Esophagus squamous epithelium (tissue), 5 donors: ENCODE measurements around the gene BDKRB2. TPM values are rescaled to one million over a fixed set of nuclear protein-coding genes. Genes with fewer than 3 reads are reported as not detected.
"Not testable (repeated sequence)": the region's sequence is repeated elsewhere in the genome, so short reads cannot be mapped to it uniquely, and the experiment has no call there.

ENCODE experiments used
- DNase-seq: peaks from one replicate; lab custom pipeline; 2025; lab: John Stamatoyannopoulos, UW
- H3K27ac ChIP-seq, 4 donors: fragments of 200-600 bp; sonication (generic); one replicate each; pipeline ENCODE4 v1.5.1; 2016 to 2019; ENCODE audit warnings: mild to moderate bottlenecking in 1 of 4
- H3K27me3 ChIP-seq, 4 donors: fragments of 200-600 bp; sonication (generic); 1 replicate in 3 of 4; 2 replicates in 1 of 4; pipeline versions ENCODE4 v1.5.1 to v1.6.0; 2017 to 2021; ENCODE audit warnings: antibody characterized with exemption in 1 of 4
- H3K36me3 ChIP-seq, 3 donors: fragments of 200-600 bp; sonication (generic); one replicate each; pipeline ENCODE4 v1.5.1; 2016 to 2019
- H3K4me1 ChIP-seq, 3 donors: fragments of 200-600 bp; sonication (generic); one replicate each; pipeline ENCODE4 v1.5.1; 2017 to 2019
- H3K4me3 ChIP-seq, 4 donors: fragments of 200-600 bp; sonication (generic); 1 replicate in 3 of 4; 2 replicates in 1 of 4; pipeline ENCODE4 v1.5.1; 2016 to 2019; ENCODE audit warnings: mild to moderate bottlenecking in 2 of 4, moderate library complexity in 1 of 4
- H3K9me3 ChIP-seq, 3 donors: fragments of 200-600 bp; sonication (generic); one replicate each; pipeline ENCODE4 v1.5.1; 2016 to 2019
- POLR2A ChIP-seq, 4 donors: fragments of 450-650 bp; IDR thresholded peaks; one replicate each; pipeline ENCODE4 v1.6.1; 2017; ENCODE audit warnings: antibody characterized with exemption in 4 of 4, mild to moderate bottlenecking in 4 of 4, moderate library complexity in 3 of 4
- WGBS, 2 donors: methylation state at CpG; one replicate each; pipeline ENCODE4 v1.1.5; 2018; 5-methylcytosine and 5-hydroxymethylcytosine counted together
- intact Hi-C: fragments of 100-400 bp; cut with DNase I; formaldehyde crosslinking; loops from one replicate; pipeline ENCODE4 v1.15.0; 2022
- total RNA-seq, 4 donors: library from RNA; depleted of rRNA; stranded (reverse); fragments of >200 nt; gene quantifications; one replicate each; pipeline ENCODE4 v1.1.0, GENCODE V29; 2016
- TF ChIP-seq, protein P1 (sequence below), 6 experiments: fragments of 450-650 bp in 4 of 6; fragments of 200-600 bp in 2 of 6; sonication (generic) in 2 of 6; IDR thresholded peaks; one replicate each; pipeline ENCODE4 v1.5.1; 2016 to 2019; ENCODE audit warnings: antibody characterized with exemption in 6 of 6, mild to moderate bottlenecking in 4 of 6, moderate library complexity in 4 of 6
- donor health status: DM: yes; HTN: yes; CAD: no.

The BDKRB2 gene
- total RNA-seq, 4 donors from 2014 or later = 18.8 to 31.2 (median 20.0) TPM

DNA sequence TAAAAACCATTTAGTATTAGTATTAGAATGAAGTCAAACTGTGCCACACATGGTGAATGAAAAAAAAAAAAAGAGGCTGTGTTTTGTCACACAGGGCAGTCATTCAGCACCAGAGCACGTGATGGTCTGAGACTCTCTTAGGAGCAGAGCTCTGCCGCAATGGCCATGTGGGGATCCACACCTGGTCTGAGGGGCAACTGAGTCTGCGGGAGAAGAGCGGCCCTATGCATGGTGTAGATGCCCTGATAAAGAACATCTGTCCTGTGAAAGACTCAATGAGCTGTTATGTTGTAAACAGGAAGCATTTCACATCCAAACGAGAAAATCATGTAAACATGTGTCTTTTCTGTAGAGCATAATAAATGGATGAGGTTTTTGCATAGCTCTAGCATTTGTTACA, 39.1 kb downstream of the BDKRB2 start:
- Histone ChIP-seq H3K36me3 (peaks cover 15 to 64% (median 21%) of the 10 kb centered on the region in 3 donors), H3K9me3 (no peaks in the 10 kb centered on the region), H3K27ac (no peak overlapping the region), H3K27me3 (no peaks in the 10 kb centered on the region), H3K4me3 (no peak overlapping the region), H3K4me1 (peaks cover 3 to 11% (median 5%) of the 10 kb centered on the region in 3 donors)
- intact Hi-C loops = no loop called here
- TF ChIP-seq POLR2A (IDR thresholded peaks at IDR 0.05) = no peak
- TF ChIP-seq, protein P1, sequence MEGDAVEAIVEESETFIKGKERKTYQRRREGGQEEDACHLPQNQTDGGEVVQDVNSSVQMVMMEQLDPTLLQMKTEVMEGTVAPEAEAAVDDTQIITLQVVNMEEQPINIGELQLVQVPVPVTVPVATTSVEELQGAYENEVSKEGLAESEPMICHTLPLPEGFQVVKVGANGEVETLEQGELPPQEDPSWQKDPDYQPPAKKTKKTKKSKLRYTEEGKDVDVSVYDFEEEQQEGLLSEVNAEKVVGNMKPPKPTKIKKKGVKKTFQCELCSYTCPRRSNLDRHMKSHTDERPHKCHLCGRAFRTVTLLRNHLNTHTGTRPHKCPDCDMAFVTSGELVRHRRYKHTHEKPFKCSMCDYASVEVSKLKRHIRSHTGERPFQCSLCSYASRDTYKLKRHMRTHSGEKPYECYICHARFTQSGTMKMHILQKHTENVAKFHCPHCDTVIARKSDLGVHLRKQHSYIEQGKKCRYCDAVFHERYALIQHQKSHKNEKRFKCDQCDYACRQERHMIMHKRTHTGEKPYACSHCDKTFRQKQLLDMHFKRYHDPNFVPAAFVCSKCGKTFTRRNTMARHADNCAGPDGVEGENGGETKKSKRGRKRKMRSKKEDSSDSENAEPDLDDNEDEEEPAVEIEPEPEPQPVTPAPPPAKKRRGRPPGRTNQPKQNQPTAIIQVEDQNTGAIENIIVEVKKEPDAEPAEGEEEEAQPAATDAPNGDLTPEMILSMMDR (IDR thresholded peaks at IDR 0.05) = no peak
- 51 to 54% methylated on average over 5 of the region's 5 CpGs for WGBS, 2 donors
- no peak for DNase-seq

DNA sequence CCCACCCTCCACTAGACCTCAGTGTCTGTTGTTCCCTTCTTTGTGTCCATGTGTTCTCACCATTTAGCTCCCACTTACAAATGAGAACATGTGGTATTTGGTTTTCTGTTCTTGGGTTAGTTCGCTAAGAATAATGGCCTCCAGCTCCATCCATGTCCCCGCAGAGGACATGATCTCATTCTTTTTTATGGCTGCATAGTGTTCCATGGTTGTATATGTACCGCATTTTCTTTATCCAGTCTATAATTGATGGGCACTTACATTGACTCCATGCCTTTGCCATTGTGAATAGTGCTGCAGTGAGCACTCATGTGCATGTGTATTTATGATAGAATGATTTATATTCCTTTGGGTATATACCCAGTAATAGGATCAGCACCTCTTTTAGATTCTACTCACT, 40.4 kb downstream of the BDKRB2 start:
- DNase-seq = not testable (repeated sequence)

DNA sequence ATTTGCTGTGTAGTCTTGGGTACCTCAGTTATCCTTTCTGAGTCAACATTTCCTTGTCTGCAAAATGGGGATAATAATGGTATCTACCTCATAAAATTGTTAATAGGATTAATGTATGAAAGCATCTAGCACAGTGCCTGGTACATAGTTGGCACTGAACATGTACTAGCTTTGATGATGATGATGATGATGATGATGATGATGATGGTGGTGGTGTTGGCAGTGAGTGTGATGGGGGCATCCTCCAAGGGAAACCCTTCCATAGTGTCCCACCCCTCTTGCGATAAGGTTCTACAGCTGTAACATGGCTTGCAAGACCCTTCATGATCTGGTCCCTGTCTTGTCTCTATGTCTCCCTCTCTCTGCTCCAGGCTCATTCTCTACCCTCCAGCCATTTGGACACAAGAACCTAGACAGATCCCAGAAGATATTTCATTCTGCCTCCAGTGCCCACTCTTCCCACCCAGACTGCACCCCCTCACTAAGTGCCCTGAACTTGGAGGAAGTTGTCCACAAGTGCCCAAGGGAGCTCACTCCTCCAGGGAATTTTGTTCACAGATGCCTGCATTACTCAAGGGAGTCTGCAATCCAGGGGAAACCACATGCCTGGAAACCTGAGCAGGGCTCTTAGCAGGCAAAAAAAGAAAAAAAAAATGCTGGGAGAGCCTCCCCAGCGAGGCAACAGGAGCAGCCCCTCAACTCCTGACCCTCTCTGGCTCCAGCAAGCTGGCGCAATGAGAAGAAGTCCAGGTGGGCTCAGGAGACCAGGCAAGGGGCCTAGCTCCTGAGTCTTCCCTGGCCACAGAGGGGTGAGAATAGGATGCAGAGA, 41.3 kb downstream of the BDKRB2 start:
- peaks cover 10 to 43% (median 12%) of the 10 kb centered on the region in 3 donors for H3K36me3 ChIP-seq
- no peak for DNase-seq
- WGBS, 2 donors = 83 to 85% methylated on average over 3 of the region's 3 CpGs
- H3K27me3 ChIP-seq = no peaks in the 10 kb centered on the region
- intact Hi-C loops = no loop called here
- H3K4me3 ChIP-seq = no peak overlapping the region
- H3K4me1 ChIP-seq = peaks cover 3 to 11% (median 5%) of the 10 kb centered on the region in 3 donors
- no peaks in the 10 kb centered on the region for H3K9me3 ChIP-seq
- H3K27ac ChIP-seq = peak overlapping the region in 2 of 4 donors; percentile 18 to 49
- no peak for TF ChIP-seq POLR2A (IDR thresholded peaks at IDR 0.05)

More for the DNA sequence above, 40.4 kb downstream of the BDKRB2 start:
- H3K4me3 ChIP-seq, intact Hi-C loops, H3K27me3 ChIP-seq, H3K9me3 ChIP-seq, H3K27ac ChIP-seq: not testable (repeated sequence)
- peaks cover 15 to 51% (median 16%) of the 10 kb centered on the region in 3 donors for H3K36me3 ChIP-seq
- peaks cover 3 to 11% (median 5%) of the 10 kb centered on the region in 3 donors for H3K4me1 ChIP-seq
- WGBS, 2 donors = 94 to 98% methylated on average over 3 of the region's 3 CpGs

DNA sequence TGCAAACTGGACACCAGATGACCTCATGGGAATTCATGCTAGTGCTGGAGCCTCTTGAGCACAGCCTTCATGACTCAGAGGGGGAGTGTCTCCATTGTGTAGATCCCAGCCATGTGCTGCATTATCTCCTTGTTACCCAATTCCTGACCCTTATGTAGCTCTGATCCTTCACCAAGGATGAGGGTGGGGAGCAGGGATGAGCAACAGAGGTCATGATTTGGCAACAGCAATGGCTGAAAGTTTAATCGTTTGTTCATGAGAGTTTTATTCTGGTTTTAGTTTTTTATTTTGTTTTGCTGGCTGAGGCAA, 41.9 kb downstream of the BDKRB2 start:
- Histone ChIP-seq H3K4me3 (no peak overlapping the region), H3K9me3 (no peaks in the 10 kb centered on the region), H3K36me3 (peaks cover 6 to 37% (median 11%) of the 10 kb centered on the region in 3 donors), H3K4me1 (peaks cover 3 to 11% (median 5%) of the 10 kb centered on the region in 3 donors), H3K27me3 (no peaks in the 10 kb centered on the region), H3K27ac (peak overlapping the region in 1 of 4 donors; percentile 18)
- TF ChIP-seq POLR2A (IDR thresholded peaks at IDR 0.05) = no peak
- TF ChIP-seq, protein P1 (IDR thresholded peaks at IDR 0.05) = no peak
- WGBS, 2 donors = 50 to 55% methylated on average over 1 of the region's 1 CpG
- intact Hi-C loops = no loop called here
- no peak for DNase-seq

DNA sequence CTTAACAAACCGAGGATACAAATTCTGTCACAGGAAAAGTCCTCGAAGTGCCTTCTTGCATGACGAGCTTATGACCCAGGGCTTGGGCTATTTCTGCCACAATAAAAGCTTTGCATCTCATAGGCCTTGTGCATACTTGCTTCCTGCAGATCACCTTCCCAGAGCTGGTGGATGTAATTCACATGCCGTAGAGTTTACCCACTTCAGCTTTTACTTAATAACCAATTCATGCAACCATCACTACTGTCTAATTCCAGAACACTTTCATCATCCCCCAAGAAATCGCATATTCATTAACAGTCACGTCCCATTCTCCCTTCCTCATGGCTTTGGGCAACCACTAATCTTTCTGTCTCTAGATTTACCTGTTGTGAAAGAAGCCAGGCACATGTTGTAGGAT, 42.4 kb downstream of the BDKRB2 start:
- H3K4me3 ChIP-seq = no peak overlapping the region
- peaks cover 3 to 11% (median 5%) of the 10 kb centered on the region in 3 donors for H3K4me1 ChIP-seq
- intact Hi-C loops = no loop called here
- H3K27ac ChIP-seq = no peak overlapping the region
- WGBS, 2 donors = 85% methylated on average over 6 of the region's 6 CpGs
- no peaks in the 10 kb centered on the region for H3K9me3 ChIP-seq
- TF ChIP-seq, protein P1 (IDR thresholded peaks at IDR 0.05) = no peak
- TF ChIP-seq POLR2A (IDR thresholded peaks at IDR 0.05) = no peak
- no peak for DNase-seq
- H3K36me3 ChIP-seq = peaks cover 2 to 32% (median 5%) of the 10 kb centered on the region in 3 donors
- no peaks in the 10 kb centered on the region for H3K27me3 ChIP-seq

DNA sequence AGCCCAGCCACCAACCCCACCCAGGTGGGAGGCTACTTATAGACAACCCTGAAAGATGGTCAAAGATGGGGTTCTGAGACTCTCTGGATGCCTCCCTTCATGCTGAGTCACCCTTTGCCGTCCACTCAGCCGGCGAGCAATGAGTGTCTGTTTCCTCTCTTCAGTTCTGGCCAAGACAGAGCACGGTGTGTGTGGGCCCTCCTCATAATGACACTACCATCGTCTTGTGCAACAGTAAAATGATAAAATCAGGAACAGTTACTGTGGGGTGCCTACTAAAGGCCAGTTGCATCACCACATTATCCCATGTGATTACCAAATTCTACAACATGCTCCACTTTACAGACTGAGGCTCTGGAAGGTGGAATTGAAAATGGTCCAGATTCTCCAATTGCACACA, 44.4 kb downstream of the BDKRB2 start:
- Histone ChIP-seq H3K27ac (peak overlapping the region in 2 of 4 donors; percentile 6 to 40), H3K36me3 (peaks cover 0 to 17% (median 0%) of the 10 kb centered on the region in 3 donors), H3K27me3 (no peaks in the 10 kb centered on the region), H3K9me3 (no peaks in the 10 kb centered on the region), H3K4me3 (no peak overlapping the region), H3K4me1 (peaks cover 3 to 30% (median 9%) of the 10 kb centered on the region in 3 donors)
- DNase-seq = no peak
- intact Hi-C loops = no loop called here
- 39 to 61% methylated on average over 4 to 5 of the region's 5 CpGs for WGBS, 2 donors
- TF ChIP-seq, protein P1 (IDR thresholded peaks at IDR 0.05) = no peak
- TF ChIP-seq POLR2A (IDR thresholded peaks at IDR 0.05) = no peak
